NCI-H146 (cell line): Measurements from ENCODE around the gene EIPR1.
A peak's percentile ranks its signal among the peaks of the same experiment; 100 is the strongest.

Experiments used
- DNase-seq: peaks from one replicate; lab custom pipeline; 2025; lab: John Stamatoyannopoulos, UW

Gene EIPR1

GRCh38 chr2:3246928-3247714 is 130.5 kb downstream of the EIPR1 start:
- peak; percentile 58 for DNase-seq

DNA sequence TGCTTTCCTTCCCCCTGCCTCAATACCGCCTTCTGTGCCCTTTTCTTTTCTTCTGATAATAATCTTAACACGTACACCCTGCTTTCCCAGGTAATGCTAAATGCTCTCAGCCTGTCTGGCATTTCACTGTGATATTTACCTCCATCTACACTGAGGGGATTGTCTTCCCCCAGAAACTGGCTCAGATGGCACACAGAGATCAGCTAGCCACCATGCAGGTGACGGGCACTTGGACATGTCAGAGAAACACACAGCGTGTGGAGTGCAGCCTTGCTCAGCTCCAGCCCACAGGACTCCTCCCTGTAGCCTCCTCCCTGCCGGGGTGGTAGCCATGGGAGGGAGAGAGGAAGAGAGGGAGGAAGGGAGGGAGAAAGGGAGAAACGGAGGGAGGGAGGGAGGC is 131.2 kb downstream of the EIPR1 start:
- no peak for DNase-seq

- no peak for DNase-seq
Measured at GRCh38 chr2:3244486-3244885, 133.1 kb downstream of the EIPR1 start.

- DNase-seq = no peak
Measured at GRCh38 chr2:3243804-3244203, 133.8 kb downstream of the EIPR1 start.

DNA sequence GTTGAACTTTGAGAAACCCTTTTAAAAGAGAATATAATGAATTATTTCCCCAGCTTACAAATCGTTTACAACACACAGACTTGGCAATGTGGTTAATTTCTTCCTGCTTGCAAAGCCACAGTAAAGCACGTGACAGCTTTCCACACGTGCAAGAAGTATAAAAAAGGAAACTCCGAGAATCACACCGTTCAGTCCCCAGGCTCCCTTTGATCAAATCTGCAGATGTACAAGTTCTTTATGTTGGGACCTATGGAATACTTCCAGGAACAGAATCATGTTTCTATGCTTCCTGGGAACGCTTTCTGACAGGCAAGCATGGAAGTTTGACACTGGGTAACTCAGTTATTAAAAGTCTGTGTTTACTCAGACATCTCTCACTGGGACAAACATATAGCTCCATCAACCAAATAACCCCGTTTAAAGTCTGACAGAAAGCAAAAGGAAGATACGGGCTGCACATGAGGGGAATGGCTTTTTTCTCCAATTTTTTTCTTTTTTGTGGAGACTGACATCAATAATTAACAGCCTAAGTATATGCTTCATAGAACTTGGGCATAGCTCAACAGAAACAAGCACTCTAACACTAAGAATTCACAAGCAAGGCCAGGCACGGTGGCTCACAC is 134.8 kb downstream of the EIPR1 start:
- DNase-seq = no peak

DNA sequence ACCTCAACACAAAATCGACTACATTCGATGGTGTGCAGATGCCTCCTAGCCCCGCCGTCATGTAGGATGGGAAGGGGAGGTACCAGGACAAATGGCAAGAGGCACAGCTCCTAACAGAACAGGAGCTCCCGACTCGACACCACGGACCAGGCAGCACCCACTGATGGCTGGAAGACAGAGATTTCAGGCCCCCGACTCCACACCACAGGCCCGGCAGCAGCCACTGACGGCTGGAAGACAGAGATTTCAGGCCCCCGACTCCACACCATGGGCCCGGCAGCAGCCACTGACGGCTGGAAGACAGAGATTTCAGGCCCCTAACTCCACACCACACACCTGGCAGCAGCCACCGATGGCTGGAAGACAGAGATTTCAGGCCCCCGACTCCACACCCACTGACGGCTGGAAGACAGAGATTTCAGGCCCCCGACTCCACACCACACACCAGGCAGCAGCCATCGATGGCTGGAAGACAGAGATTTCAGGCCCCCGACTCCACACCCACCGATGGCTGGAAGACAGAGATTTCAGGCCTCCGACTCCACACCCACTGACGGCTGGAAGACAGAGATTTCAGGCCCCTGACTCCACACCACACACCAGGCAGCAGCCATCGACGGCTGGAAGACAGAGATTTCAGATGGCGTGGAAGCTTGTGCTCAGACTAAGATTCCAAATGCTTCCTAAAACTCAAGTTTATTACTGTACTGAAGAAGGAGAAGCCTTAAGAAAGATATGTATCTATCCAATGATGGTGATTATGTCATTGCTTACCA is 135.5 kb downstream of the EIPR1 start:
- DNase-seq = no peak

DNA sequence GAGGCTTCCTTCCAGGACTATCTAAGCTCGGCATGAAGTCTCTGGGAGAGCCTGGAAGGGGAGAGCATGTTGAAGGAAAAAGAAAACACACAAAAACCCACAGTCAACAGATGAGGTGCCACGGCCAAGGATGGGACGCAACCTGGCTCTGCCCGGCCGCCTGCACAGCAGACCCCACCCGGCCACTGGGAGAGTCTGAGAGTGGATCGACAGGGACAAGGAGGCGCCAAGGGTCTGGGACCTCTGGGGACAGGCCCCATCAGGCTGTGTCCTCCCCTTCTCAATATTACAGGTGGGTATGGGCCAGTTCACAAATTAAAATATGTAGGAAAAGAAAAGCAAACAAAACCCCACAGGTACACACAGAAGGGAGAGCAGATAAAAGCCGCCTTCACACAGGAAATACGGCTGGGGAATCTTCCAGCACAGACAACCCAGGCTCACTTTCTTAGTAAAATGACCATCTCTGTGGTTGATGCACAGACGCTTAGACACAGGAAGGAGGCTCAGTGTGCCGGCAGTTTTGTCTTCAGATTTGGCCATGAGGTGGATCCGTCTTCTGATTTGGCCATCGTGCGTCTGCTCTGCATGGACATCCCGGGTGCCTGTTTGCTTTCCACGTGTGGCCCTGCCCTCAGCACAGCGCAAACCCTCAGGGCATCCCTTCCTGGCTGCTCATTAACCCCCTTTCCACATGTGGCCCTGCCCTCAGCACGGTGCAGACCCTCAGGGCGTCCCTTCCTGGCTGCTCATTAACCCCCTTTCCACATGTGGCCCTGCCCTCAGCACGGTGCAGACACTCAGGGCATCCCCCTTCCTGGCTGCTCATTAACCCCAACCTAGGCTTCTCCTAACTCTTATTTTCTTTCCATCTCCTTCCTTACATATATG is 138.4 kb downstream of the EIPR1 start:
- no peak for DNase-seq

DNA sequence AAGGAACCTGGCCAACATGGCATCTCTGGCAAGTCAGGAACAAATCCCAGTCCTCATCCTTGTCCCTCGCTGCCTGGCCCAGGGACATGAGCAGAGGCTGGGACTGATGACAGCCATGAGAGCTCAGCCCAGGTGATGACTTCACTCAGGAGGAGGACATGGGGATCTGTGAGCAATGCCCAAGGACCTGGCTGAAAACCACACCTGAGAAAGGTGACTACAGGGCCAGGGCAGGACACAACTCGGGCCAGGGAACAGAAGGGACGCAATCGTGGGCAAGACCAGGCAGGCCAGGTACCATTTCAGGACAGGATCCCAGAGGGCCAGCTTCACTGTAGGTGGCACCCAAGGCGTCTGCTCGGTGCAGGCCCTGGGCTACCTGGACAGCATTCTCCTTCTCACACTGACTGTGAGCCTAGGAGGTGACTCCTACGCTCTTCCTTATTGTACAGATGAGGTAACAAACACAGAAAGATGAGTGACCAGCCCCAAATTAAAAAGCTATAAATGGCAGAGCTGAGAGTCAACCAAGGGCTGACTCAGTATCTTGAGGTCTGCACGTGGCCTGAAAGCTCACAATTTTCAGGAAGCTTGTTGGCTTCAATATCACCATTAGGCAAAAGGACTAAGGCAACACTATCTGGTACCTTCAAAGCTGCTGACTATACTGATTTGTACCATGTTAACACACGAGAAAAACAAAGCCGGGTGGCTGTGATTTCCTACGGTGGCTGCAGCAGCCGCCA is 141.1 kb downstream of the EIPR1 start:
- DNase-seq = no peak

DNA sequence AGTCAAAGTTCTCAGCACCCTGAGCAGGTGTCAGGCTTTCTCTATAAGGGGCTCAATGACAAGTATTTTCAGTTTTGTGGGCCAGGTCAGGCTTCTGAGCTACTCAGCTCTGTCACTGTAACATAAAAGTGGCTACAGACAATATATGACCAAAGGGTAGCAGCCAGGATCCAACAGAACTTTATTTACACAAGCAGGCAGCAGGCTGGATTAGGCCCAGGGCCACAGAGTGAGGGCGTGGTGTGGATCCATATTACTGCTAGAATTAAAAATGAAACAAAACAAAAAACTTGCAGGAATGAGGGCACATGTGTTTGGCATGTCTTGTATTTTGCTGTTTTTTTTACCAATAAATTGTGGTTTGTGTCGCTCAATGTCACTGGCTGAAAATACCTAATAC is 143.7 kb downstream of the EIPR1 start:
- DNase-seq = no peak

- DNase-seq = no peak
Measured at GRCh38 chr2:3229221-3229620, 148.4 kb downstream of the EIPR1 start.

- DNase-seq = no peak
Measured at GRCh38 chr2:3224681-3225080, 152.9 kb downstream of the EIPR1 start.

- no peak for DNase-seq
Measured at GRCh38 chr2:3223080-3223923, 154.3 kb downstream of the EIPR1 start.

DNA sequence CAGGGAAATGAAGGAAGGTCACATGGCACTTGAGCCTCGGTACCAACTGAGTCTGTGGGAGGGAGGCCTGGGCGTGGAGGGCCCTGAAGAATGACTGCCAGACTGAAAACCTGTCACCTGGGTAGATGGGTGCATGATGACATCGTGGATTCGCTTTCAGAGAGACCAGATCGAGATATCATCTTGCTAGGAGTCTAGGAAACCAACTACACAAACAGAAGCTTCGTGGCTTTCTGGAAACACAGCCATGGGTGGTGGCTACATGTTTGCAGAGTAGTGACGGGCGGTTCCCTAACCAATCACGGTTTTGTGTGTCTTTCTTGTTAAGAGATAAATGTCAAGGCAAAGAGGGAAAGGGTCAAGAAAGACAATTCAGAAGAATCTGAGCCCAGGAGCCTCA is 155.0 kb downstream of the EIPR1 start:
- DNase-seq = no peak

DNA sequence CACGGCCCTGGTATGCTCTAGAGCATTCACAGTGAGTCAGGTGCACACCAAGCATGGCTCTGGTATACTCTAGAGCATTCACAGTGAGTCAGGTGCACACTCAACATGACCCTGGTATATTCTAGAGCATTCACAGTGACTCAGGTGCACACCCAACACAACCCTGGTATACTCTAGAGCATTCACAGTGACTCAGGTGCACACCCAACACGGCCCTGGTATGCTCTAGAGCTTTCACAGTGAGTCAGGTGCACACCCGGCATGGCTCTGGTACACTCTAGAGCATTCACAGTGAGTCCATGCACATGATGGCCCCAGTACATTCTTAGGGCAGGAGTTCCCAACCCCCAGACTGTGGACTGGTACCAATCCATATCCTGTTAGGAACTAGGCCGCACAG is 158.1 kb downstream of the EIPR1 start:
- no peak for DNase-seq

- DNase-seq = no peak
Measured at GRCh38 chr2:3217646-3218045, 160.0 kb downstream of the EIPR1 start.

DNA sequence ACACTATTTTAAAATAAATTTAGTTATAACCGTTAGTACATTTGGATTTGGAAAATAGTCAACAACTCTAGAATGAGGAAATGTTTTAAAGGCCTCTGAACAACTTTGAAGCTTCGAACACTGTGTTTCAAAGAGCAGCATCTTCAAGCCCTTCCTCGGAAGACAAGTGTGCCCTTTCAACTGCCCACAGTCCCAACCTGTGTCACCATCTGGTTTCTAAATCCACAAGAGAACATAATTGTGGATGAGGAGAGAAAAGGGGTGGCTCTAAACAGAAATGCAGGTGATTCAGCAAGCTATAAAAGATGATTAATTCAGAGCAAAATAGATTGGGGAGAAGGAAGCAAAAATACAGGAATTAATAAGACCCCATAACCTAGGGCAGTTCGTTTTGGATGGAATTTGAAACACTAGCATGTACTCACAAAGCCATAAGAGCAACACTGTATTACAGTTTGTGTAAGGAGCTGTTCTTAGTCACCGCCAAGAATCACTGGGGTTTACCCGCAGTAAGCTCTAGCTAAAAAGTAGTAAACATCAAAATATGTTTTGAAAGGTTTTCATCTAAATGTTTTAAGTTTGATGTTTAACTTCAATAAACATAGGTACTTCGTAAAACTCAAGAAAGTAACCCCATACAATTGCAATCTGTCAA is 160.7 kb downstream of the EIPR1 start:
- DNase-seq = no peak

DNA sequence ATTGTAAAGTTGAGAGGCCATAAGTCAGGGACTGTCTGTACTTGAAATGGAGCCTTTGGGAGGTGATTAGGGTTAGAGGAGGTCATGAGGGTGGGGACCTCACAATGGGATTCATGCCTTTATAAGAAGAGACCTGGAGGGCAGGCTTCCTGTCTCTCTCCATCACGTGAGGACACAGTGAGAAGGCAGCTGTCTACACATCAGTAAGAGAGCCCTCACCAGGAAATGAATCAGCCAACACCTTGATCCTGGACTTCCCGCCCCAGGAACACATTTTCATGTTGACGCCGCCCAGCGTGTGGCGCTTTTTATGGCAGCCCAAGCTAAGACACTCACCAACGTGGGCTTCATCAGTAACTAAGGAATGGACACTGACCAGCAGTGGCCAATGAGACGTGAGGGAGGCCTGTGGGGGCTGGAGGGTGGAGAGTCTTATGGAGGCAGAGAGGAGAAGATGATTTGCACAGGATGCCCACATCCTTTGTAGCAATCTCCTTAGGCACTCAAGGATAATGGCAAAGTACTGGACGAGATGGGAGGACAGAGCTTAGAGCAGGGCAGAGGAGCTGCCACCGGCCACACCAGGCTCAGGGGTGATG is 162.7 kb downstream of the EIPR1 start:
- DNase-seq = peak; percentile 33

- no peak for DNase-seq
Measured at GRCh38 chr2:3214065-3214464, 163.6 kb downstream of the EIPR1 start.

DNA sequence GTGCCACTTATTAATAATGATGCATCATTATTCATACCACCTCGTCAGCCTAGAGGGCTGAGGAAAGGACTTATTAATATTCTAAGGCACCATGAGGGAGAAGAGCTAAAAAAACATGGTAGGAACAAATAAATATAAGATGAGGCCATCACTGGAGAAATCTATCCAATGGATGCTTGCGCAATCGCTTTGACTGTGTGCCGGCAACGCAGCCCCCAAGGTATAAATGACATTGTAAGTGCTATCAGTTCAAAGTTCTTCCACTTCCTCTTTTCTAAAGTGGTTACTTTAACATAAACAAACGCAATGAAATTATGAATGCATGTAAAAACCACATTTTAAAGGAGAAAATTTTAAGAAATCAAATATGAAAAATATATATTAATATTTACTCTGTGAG is 164.6 kb downstream of the EIPR1 start:
- no peak for DNase-seq

DNA sequence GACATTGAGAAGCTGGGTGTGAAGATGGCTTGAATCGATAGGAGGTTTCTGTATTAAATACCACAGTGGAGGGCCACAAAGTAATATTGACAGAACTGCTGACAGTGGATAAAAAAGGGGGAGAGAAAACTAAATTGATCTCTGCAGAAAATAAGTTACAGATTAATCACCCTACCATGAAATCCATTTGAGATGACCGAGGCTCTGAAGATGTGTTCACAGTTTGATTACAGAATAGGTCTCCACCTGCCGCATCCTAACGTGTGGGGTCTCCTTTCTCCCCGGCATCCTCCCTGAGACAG is 165.6 kb downstream of the EIPR1 start:
- no peak for DNase-seq
